Tibial nerve (tissue), 4 donors: ENCODE data around the gene TEX22. TPM values are rescaled to one million over a fixed set of nuclear protein-coding genes. Genes with fewer than 3 reads are reported as not detected.

ENCODE experiments used
- DNase-seq, 2 donors: peaks; one replicate each; pipeline ENCODE4 v3.0.0-alpha.2; 2019; ENCODE audit warnings: low spot score in 2 of 2
- H3K27ac ChIP-seq, 4 donors: fragments of 200-600 bp; sonication (generic) in 3 of 4; one replicate each; pipeline ENCODE4 v1.5.1; 2017 to 2019; ENCODE audit warnings: mild to moderate bottlenecking in 1 of 4
- H3K27me3 ChIP-seq, 2 donors: fragments of 200-600 bp; sonication (generic) in 1 of 2; one replicate each; pipeline versions ENCODE4 v1.5.1 to v1.6.0; 2017 to 2019
- H3K36me3 ChIP-seq, 3 donors: fragments of 200-600 bp; sonication (generic); one replicate each; pipeline ENCODE4 v1.5.1; 2018 to 2019
- H3K4me1 ChIP-seq, 4 donors: fragments of 200-600 bp; sonication (generic) in 3 of 4; one replicate each; pipeline ENCODE4 v1.5.1; 2017 to 2019
- H3K4me3 ChIP-seq, 4 donors: fragments of 200-600 bp; sonication (generic) in 3 of 4; one replicate each; pipeline ENCODE4 v1.5.1; 2017 to 2019; ENCODE audit warnings: mild to moderate bottlenecking in 1 of 4, moderate library complexity in 1 of 4
- H3K9me3 ChIP-seq, 4 donors: fragments of 200-600 bp; sonication (generic) in 3 of 4; one replicate each; pipeline ENCODE4 v1.5.1; 2017 to 2019
- CTCF ChIP-seq, 5 experiments: fragments of 200-600 bp in 3 of 5; fragments of 450-650 bp in 2 of 5; sonication (generic) in 3 of 5; IDR thresholded peaks; one replicate each; pipeline ENCODE4 v1.5.1; 2016 to 2019; ENCODE audit warnings: antibody characterized with exemption in 5 of 5, mild to moderate bottlenecking in 3 of 5, moderate library complexity in 2 of 5
- EP300 ChIP-seq, 2 donors: sonication (generic); formaldehyde crosslinking; IDR thresholded peaks; one replicate each; pipeline ENCODE4 v1.6.1; 2017; ENCODE audit warnings: antibody characterized with exemption in 2 of 2, mild to moderate bottlenecking in 1 of 2
- POLR2A ChIP-seq, 2 donors: fragments of 450-650 bp; IDR thresholded peaks; one replicate each; pipeline ENCODE4 v1.6.1; 2017; ENCODE audit warnings: antibody characterized with exemption in 2 of 2, mild to moderate bottlenecking in 2 of 2, moderate library complexity in 2 of 2
- WGBS, 2 donors: methylation state at CpG; one replicate each; pipeline ENCODE4 v1.1.5; 2018; 5-methylcytosine and 5-hydroxymethylcytosine counted together
- total RNA-seq, 4 donors: library from RNA; depleted of rRNA; stranded (reverse); fragments of >200 nt; gene quantifications; one replicate each; pipeline ENCODE4 v1.1.0, GENCODE V29; 2016

Gene TEX22
- total RNA-seq, 4 donors from 2014 or later: 0.84 to 1.3 (median 1.0) TPM

GRCh38 chr14:105450864-105451720, 52.8 kb downstream of the TEX22 start:
- Histone ChIP-seq H3K4me1 (peaks cover 0 to 17% (median 5%) of the 10 kb centered on the region in 4 donors), H3K9me3 (no peaks in the 10 kb centered on the region), H3K27me3 (no peaks in the 10 kb centered on the region), H3K27ac (no peak overlapping the region), H3K36me3 (peaks cover 0 to 78% (median 0%) of the 10 kb centered on the region in 3 donors), H3K4me3 (no peak overlapping the region)
- TF ChIP-seq CTCF (IDR thresholded peaks at IDR 0.05) (no peak), POLR2A (IDR thresholded peaks at IDR 0.05) (no peak), EP300 (IDR thresholded peaks at IDR 0.05) (no peak)
- no peak for DNase-seq
- WGBS, 2 donors: 83 to 85% methylated on average over 22 to 28 of the region's 29 CpGs

GRCh38 chr14:105452963-105453362, 54.6 kb downstream of the TEX22 start:
- WGBS, 2 donors: 85 to 86% methylated on average over 13 to 14 of the region's 14 CpGs
- H3K27me3 ChIP-seq: no peaks in the 10 kb centered on the region
- peaks cover 0 to 87% (median 0%) of the 10 kb centered on the region in 3 donors for H3K36me3 ChIP-seq
- no peak for TF ChIP-seq POLR2A (IDR thresholded peaks at IDR 0.05)
- TF ChIP-seq CTCF (IDR thresholded peaks at IDR 0.05): no peak
- TF ChIP-seq EP300 (IDR thresholded peaks at IDR 0.05): no peak
- peaks cover 0 to 15% (median 5%) of the 10 kb centered on the region in 4 donors for H3K4me1 ChIP-seq
- no peak overlapping the region for H3K4me3 ChIP-seq
- no peak for DNase-seq
- no peaks in the 10 kb centered on the region for H3K9me3 ChIP-seq
- H3K27ac ChIP-seq: no peak overlapping the region

- H3K9me3 ChIP-seq: no peaks in the 10 kb centered on the region
Observed at GRCh38 chr14:105453847-105454246, 55.5 kb downstream of the TEX22 start.

GRCh38 chr14:105455086-105455640, 56.8 kb downstream of the TEX22 start:
- no peak for DNase-seq
- no peaks in the 10 kb centered on the region for H3K9me3 ChIP-seq
- H3K4me3 ChIP-seq: no peak overlapping the region
- H3K27ac ChIP-seq: no peak overlapping the region
- no peaks in the 10 kb centered on the region for H3K4me1 ChIP-seq
- peaks cover 0 to 88% (median 0%) of the 10 kb centered on the region in 3 donors for H3K36me3 ChIP-seq
- TF ChIP-seq CTCF (IDR thresholded peaks at IDR 0.05): no peak
- TF ChIP-seq EP300 (IDR thresholded peaks at IDR 0.05): no peak
- no peak for TF ChIP-seq POLR2A (IDR thresholded peaks at IDR 0.05)
- WGBS, 2 donors: 80 to 88% methylated on average over 15 to 22 of the region's 22 CpGs
- no peaks in the 10 kb centered on the region for H3K27me3 ChIP-seq

More at GRCh38 chr14:105453847-105454246, 55.5 kb downstream of the TEX22 start:
- Histone ChIP-seq H3K4me3 (no peak overlapping the region), H3K36me3 (peaks cover 0 to 96% (median 0%) of the 10 kb centered on the region in 3 donors), H3K27me3 (no peaks in the 10 kb centered on the region), H3K4me1 (peaks cover 0 to 6% (median 3%) of the 10 kb centered on the region in 4 donors), H3K27ac (no peak overlapping the region)
- no peak for DNase-seq
- no peak for TF ChIP-seq EP300 (IDR thresholded peaks at IDR 0.05)
- no peak for TF ChIP-seq CTCF (IDR thresholded peaks at IDR 0.05)
- TF ChIP-seq POLR2A (IDR thresholded peaks at IDR 0.05): no peak
- WGBS, 2 donors: 85 to 87% methylated on average over 14 of the region's 14 CpGs
